Upper lobe of left lung (tissue), 6 donors: ENCODE measurements around the gene CUZD1. TPM values are rescaled to one million over a fixed set of nuclear protein-coding genes. Genes with fewer than 3 reads are reported as not detected.

Experiments used
- ATAC-seq, 2 donors: fragments of 200-7000 bp; cut with Tn5 transposase; one replicate each; pipeline ENCODE4 v1.9.1; 2022; ENCODE audit warnings: mild to moderate bottlenecking in 2 of 2, moderate library complexity in 2 of 2; ENCODE audit not compliant: low FRiP score in 2 of 2
- DNase-seq, 2 donors: peaks; one replicate each; pipeline ENCODE4 v3.0.0-alpha.2; 2019 to 2020
- H3K27ac ChIP-seq, 4 donors: fragments of 200-600 bp; sonication (generic); one replicate each; pipeline ENCODE4 v1.5.1; 2016 to 2019
- H3K27me3 ChIP-seq, 4 donors: fragments of 200-600 bp; sonication (generic); one replicate each; pipeline ENCODE4 v1.5.1; 2017 to 2019
- H3K36me3 ChIP-seq, 4 donors: fragments of 200-600 bp; sonication (generic); one replicate each; pipeline ENCODE4 v1.5.1; 2016 to 2019
- H3K4me1 ChIP-seq, 4 donors: fragments of 200-600 bp; sonication (generic); one replicate each; pipeline ENCODE4 v1.5.1; 2018 to 2019
- H3K4me3 ChIP-seq, 4 donors: fragments of 200-600 bp; sonication (generic); one replicate each; pipeline ENCODE4 v1.5.1; 2017 to 2019; ENCODE audit warnings: mild to moderate bottlenecking in 2 of 4, moderate library complexity in 1 of 4
- H3K9me3 ChIP-seq, 4 donors: fragments of 200-600 bp; sonication (generic); one replicate each; pipeline ENCODE4 v1.5.1; 2018 to 2019
- CTCF ChIP-seq, 6 experiments: fragments of 450-650 bp in 4 of 6; fragments of 200-600 bp in 2 of 6; sonication (generic) in 2 of 6; IDR thresholded peaks; one replicate each; pipeline ENCODE4 v1.5.1; 2016 to 2019; ENCODE audit warnings: antibody characterized with exemption in 6 of 6
- EP300 ChIP-seq, 4 donors: sonication (generic); formaldehyde crosslinking; IDR thresholded peaks; one replicate each; pipeline ENCODE4 v1.5.1; 2017; ENCODE audit warnings: antibody characterized with exemption in 4 of 4, control low read depth in 2 of 4
- POLR2A ChIP-seq, 4 donors: fragments of 450-650 bp; IDR thresholded peaks; one replicate each; pipeline ENCODE4 v1.5.1; 2016 to 2017; ENCODE audit warnings: antibody characterized with exemption in 4 of 4, mild to moderate bottlenecking in 2 of 4
- POLR2AphosphoS5 ChIP-seq, 2 donors: sonication (generic); formaldehyde crosslinking; IDR thresholded peaks; one replicate each; pipeline ENCODE4 v1.5.1; 2017; ENCODE audit warnings: antibody characterized with exemption in 2 of 2
- WGBS, 2 donors: methylation state at CpG; one replicate each; pipeline ENCODE4 v1.1.5; 2017 to 2018; 5-methylcytosine and 5-hydroxymethylcytosine counted together
- total RNA-seq, 6 donors: library from RNA; depleted of rRNA in 4 of 6; stranded (reverse); fragments of >200 nt in 4 of 6; gene quantifications; one replicate each; pipeline versions ENCODE4 v1.1.0 to v1.2.1, GENCODE V29; 2016 to 2021
- donor health status: DM: no; HTN: no; CAD: no; lungs with moderate emphysema.
- donor health status: DM: no; HTN: yes; CAD: no; lungs with severe emphysema.

CUZD1 gene
- total RNA-seq, 6 donors from 2014 or later, result 0.30 to 4.2 (median 1.1) TPM; not detected in 1

GRCh38 chr10:122853665-122854313, 8.1 kb upstream of the CUZD1 start:
- DNase-seq (no peak), ATAC-seq (no peak)
- no peak for TF ChIP-seq POLR2A (IDR thresholded peaks at IDR 0.05)
- TF ChIP-seq CTCF (IDR thresholded peaks at IDR 0.05), result no peak
- no peak for TF ChIP-seq POLR2AphosphoS5 (IDR thresholded peaks at IDR 0.05)
- no peak for TF ChIP-seq EP300 (IDR thresholded peaks at IDR 0.05)
- H3K27ac ChIP-seq, result no peak overlapping the region
- no peaks in the 10 kb centered on the region for H3K4me1 ChIP-seq
- H3K9me3 ChIP-seq, result no peaks in the 10 kb centered on the region
- H3K36me3 ChIP-seq, result peaks cover 0 to 12% (median 3%) of the 10 kb centered on the region in 4 donors
- whole genome bisulfite sequencing, 2 donors, result 89 to 90% methylated on average over 1 of the region's 1 CpG
- H3K27me3 ChIP-seq, result no peaks in the 10 kb centered on the region
- no peak overlapping the region for H3K4me3 ChIP-seq

- TF ChIP-seq CTCF (IDR thresholded peaks at IDR 0.05) (no peak), POLR2A (IDR thresholded peaks at IDR 0.05) (no peak), POLR2AphosphoS5 (IDR thresholded peaks at IDR 0.05) (no peak), EP300 (IDR thresholded peaks at IDR 0.05) (no peak)
- no peak for ATAC-seq
- DNase-seq, result no peak
- Histone ChIP-seq H3K36me3 (peaks cover 0 to 12% (median 3%) of the 10 kb centered on the region in 4 donors), H3K4me3 (no peak overlapping the region), H3K27ac (no peak overlapping the region), H3K9me3 (no peaks in the 10 kb centered on the region), H3K4me1 (no peaks in the 10 kb centered on the region), H3K27me3 (no peaks in the 10 kb centered on the region)
- 87 to 95% methylated on average over 2 of the region's 2 CpGs for WGBS, 2 donors
Measured at GRCh38 chr10:122852261-122852660, 6.6 kb upstream of the CUZD1 start.

GRCh38 chr10:122850705-122851640, 5.3 kb upstream of the CUZD1 start:
- H3K27ac ChIP-seq, result no peak overlapping the region
- TF ChIP-seq EP300 (IDR thresholded peaks at IDR 0.05) (no peak), POLR2AphosphoS5 (IDR thresholded peaks at IDR 0.05) (no peak), CTCF (IDR thresholded peaks at IDR 0.05) (no peak), POLR2A (IDR thresholded peaks at IDR 0.05) (no peak)
- H3K9me3 ChIP-seq, result no peaks in the 10 kb centered on the region
- no peaks in the 10 kb centered on the region for H3K4me1 ChIP-seq
- WGBS, 2 donors, result 75 to 80% methylated on average over 5 of the region's 5 CpGs
- H3K36me3 ChIP-seq, result peaks cover 0 to 12% (median 3%) of the 10 kb centered on the region in 4 donors
- no peak for ATAC-seq
- DNase-seq, result no peak
- no peaks in the 10 kb centered on the region for H3K27me3 ChIP-seq
- H3K4me3 ChIP-seq, result no peak overlapping the region

GRCh38 chr10:122849900-122850605, 4.4 kb upstream of the CUZD1 start:
- DNase-seq, result no peak
- Histone ChIP-seq H3K4me1 (no peaks in the 10 kb centered on the region), H3K9me3 (no peaks in the 10 kb centered on the region), H3K36me3 (peaks cover 0 to 12% (median 3%) of the 10 kb centered on the region in 4 donors), H3K27me3 (no peaks in the 10 kb centered on the region), H3K27ac (no peak overlapping the region), H3K4me3 (no peak overlapping the region)
- WGBS, 2 donors, result 90 to 91% methylated on average over 12 of the region's 12 CpGs
- TF ChIP-seq EP300 (IDR thresholded peaks at IDR 0.05), result no peak
- no peak for TF ChIP-seq POLR2A (IDR thresholded peaks at IDR 0.05)
- TF ChIP-seq CTCF (IDR thresholded peaks at IDR 0.05), result no peak
- no peak for TF ChIP-seq POLR2AphosphoS5 (IDR thresholded peaks at IDR 0.05)
- ATAC-seq, result no peak
